HG02870 (cell line): Measurements from ENCODE around the gene LAMTOR3.

ENCODE experiments used
- ATAC-seq: cut with Tn5 transposase; IDR thresholded peaks from one replicate; pipeline ENCODE4 v1.9.1; 2021; ENCODE audit warnings: mild to moderate bottlenecking, moderate library complexity; ENCODE audit not compliant: unreplicated experiment

Gene LAMTOR3

GRCh38 chr4:99894161-99894997 lies at the start of gene LAMTOR3:
TSS of gene LAMTOR3 (minus strand) at chr4:99894427. CDS start at chr4:99893963, 464 bp downstream.
- peak; percentile 100 for ATAC-seq

- ATAC-seq, result no peak
These were observed 44.1 kb upstream of the LAMTOR3 start for GRCh38 chr4:99938243-99938753.

- no peak for ATAC-seq
These were observed 40.7 kb upstream of the LAMTOR3 start for GRCh38 chr4:99934891-99935290.

GRCh38 chr4:99927566-99927965 lies 33.3 kb upstream of the LAMTOR3 start:
- ATAC-seq, result no peak

- ATAC-seq, result no peak
These were observed 26.9 kb upstream of the LAMTOR3 start for GRCh38 chr4:99921174-99921573.

GRCh38 chr4:99918656-99919055 lies 24.4 kb upstream of the LAMTOR3 start:
- no peak for ATAC-seq

GRCh38 chr4:99917575-99917974 lies 23.3 kb upstream of the LAMTOR3 start:
- no peak for ATAC-seq

- ATAC-seq, result no peak
These were observed 21.2 kb upstream of the LAMTOR3 start for GRCh38 chr4:99915449-99915848.

GRCh38 chr4:99894998-99895397 lies 771 bp upstream of the LAMTOR3 start:
- no peak for ATAC-seq

GRCh38 chr4:99893839-99894160 lies 427 bp downstream of the LAMTOR3 start:
- no peak for ATAC-seq

- no peak for ATAC-seq
These were observed 1.2 kb downstream of the LAMTOR3 start for GRCh38 chr4:99893029-99893428.

- no peak for ATAC-seq
These were observed 2.9 kb downstream of the LAMTOR3 start for GRCh38 chr4:99891351-99891750.

- ATAC-seq, result no peak
These were observed 6.4 kb downstream of the LAMTOR3 start for GRCh38 chr4:99887837-99888236.

- no peak for ATAC-seq
These were observed 8.1 kb downstream of the LAMTOR3 start for GRCh38 chr4:99886146-99886545.

- ATAC-seq, result no peak
These were observed 8.5 kb downstream of the LAMTOR3 start for GRCh38 chr4:99885687-99886086.

GRCh38 chr4:99885063-99885664 lies 9.1 kb downstream of the LAMTOR3 start:
- no peak for ATAC-seq

GRCh38 chr4:99879458-99879857 lies 14.8 kb downstream of the LAMTOR3 start:
- ATAC-seq, result no peak

GRCh38 chr4:99878604-99879003 lies 15.6 kb downstream of the LAMTOR3 start:
- no peak for ATAC-seq

GRCh38 chr4:99876946-99877345 lies 17.3 kb downstream of the LAMTOR3 start:
- ATAC-seq, result no peak

- no peak for ATAC-seq
These were observed 19.2 kb downstream of the LAMTOR3 start for GRCh38 chr4:99875071-99875470.

GRCh38 chr4:99872570-99872969 lies 21.7 kb downstream of the LAMTOR3 start:
- ATAC-seq, result no peak

- peak; percentile 73 for ATAC-seq
These were observed 26.1 kb downstream of the LAMTOR3 start for GRCh38 chr4:99868126-99868596.
